Uterus (tissue), 2 donors: ENCODE data around the gene ART3.

ENCODE experiments used
- POLR2A ChIP-seq, 2 donors: fragments of 450-650 bp; IDR thresholded peaks; one replicate each; pipeline ENCODE4 v1.6.1; 2016; ENCODE audit warnings: antibody characterized with exemption in 2 of 2, mild to moderate bottlenecking in 1 of 2, moderate library complexity in 1 of 2
- TF ChIP-seq, protein P1 (sequence below), 4 experiments: fragments of 200-600 bp in 2 of 4; fragments of 450-650 bp in 2 of 4; sonication (generic) in 2 of 4; IDR thresholded peaks; one replicate each; pipeline ENCODE4 v1.5.1; 2016 to 2019; ENCODE audit warnings: antibody characterized with exemption in 4 of 4, mild to moderate bottlenecking in 2 of 4, moderate library complexity in 1 of 4

DNA sequence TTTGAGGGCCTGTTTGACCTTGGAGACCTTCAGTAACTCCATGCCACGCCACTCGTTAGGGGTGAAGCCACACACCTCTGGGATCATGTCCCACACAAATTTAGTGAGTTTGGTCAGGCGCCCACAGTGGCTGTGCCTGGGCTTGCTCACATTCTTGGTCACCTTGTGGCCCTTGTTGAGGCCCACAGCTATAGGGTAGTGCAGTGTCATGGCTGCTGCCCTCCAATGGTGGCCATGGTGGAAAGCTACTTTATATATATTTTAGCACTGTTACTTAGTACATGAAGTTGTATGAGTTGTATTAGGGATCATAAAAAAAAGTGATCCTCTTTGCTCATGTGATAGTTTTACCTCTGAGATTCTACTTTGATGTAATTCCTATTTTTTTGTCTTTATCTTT is 37.7 kb upstream of the ART3 start:
- TF ChIP-seq, protein P1, sequence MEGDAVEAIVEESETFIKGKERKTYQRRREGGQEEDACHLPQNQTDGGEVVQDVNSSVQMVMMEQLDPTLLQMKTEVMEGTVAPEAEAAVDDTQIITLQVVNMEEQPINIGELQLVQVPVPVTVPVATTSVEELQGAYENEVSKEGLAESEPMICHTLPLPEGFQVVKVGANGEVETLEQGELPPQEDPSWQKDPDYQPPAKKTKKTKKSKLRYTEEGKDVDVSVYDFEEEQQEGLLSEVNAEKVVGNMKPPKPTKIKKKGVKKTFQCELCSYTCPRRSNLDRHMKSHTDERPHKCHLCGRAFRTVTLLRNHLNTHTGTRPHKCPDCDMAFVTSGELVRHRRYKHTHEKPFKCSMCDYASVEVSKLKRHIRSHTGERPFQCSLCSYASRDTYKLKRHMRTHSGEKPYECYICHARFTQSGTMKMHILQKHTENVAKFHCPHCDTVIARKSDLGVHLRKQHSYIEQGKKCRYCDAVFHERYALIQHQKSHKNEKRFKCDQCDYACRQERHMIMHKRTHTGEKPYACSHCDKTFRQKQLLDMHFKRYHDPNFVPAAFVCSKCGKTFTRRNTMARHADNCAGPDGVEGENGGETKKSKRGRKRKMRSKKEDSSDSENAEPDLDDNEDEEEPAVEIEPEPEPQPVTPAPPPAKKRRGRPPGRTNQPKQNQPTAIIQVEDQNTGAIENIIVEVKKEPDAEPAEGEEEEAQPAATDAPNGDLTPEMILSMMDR (IDR thresholded peaks at IDR 0.05): no peak
- TF ChIP-seq POLR2A (IDR thresholded peaks at IDR 0.05): no peak
